Activated T-helper 9 cell treated with anti-CD3 and anti-CD28 coated beads, Interleukin-2, amount 50 U/mL, for 16 hours (primary cell): ENCODE data around the gene FAM83E.

Experiments
- DNase-seq: peaks from one replicate; pipeline ENCODE4 v3.0.0-alpha.2; 2020; ENCODE audit warnings: low read depth

Gene FAM83E

DNA sequence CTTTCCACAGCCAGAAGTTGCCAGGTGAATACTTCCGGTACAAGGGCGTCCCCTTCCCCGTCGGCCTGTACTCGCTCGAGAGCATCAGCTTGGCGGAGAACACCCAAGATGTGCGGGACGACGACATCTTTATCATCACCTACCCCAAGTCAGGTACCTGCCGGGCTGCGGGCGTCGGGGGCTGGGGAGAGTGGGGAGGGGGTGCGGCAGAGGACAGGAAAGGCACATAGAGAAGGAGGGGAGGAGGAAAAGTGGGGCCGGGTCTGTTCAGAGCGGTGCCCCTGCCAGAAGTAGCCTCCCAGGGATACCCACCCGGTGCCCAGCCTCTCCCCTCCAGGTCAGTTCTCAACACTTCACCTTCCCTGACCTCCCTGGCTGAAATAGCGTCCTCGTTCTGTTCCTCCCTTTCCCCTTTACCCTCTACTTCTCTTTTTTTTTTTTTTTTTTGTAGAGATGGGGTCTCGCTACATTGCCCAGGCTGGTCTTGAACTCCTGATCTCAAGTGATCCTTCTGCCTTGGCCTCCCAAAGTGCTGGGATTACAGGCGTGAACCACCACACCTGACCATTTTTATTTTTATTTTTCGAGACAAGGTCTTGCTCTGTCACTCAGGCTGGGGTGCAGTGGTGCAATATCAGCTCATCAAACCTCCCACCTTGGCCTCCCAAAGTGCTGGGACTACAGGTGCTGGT, 38.8 kb downstream of the FAM83E start:
- no peak for DNase-seq

- DNase-seq, result no peak
Observed at GRCh38 chr19:48573163-48573505, 41.7 kb downstream of the FAM83E start.

DNA sequence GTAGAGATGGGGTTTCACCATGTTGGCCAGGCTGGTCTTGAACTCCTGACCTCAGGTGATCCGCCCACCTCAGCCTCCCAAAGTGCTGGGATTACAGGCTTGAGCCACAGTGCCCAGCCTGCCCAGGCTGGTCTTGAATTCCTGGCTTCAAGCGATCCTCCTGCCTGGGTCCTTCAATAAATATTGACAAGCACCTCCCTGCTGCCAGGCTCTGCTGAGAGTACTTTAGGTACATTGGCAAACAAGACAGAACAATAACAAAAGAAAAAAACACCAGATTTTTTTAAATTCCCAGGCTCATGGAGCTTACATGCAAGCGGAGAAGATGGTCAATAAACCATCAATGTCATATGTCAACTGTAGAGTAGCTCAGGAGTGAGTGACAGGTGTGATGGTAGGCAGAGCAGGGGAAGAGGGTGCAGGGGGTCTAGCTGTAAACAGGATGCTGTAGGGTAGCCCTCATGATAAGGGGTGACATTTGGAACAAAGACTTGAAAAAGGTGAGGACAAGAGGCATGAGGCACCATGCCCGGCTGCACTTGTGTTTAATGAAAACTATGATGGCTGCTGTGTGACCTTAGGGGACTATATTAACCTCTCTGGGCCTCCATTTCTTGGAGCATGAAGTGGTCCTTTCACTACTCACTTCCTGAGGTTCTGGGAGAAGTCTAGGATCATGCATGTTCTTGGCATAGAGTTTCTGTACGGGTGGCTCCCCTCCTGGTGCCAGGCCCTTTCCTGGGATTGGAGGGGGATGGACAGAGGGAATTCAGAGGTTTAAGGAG, 43.3 kb downstream of the FAM83E start:
- no peak for DNase-seq

DNA sequence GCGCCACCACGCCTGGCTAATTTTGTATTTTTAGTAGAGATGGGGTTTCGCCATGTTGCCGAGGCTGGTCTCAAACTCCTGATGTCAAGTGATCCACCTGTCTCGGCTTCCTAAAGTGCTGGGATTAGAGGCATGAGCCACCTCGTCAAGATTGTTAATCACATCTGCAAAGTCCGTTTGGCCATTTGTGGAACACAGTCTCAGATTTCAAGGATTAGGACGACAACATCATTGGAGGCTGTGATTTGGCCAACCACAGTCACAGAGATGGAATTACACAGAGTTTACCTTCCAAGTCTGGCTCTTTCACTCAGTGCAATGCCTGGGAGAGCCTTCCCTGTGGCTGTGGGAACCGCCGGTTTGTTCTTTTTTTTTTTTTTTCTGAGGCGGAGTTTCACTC, 45.1 kb downstream of the FAM83E start:
- DNase-seq, result no peak

DNA sequence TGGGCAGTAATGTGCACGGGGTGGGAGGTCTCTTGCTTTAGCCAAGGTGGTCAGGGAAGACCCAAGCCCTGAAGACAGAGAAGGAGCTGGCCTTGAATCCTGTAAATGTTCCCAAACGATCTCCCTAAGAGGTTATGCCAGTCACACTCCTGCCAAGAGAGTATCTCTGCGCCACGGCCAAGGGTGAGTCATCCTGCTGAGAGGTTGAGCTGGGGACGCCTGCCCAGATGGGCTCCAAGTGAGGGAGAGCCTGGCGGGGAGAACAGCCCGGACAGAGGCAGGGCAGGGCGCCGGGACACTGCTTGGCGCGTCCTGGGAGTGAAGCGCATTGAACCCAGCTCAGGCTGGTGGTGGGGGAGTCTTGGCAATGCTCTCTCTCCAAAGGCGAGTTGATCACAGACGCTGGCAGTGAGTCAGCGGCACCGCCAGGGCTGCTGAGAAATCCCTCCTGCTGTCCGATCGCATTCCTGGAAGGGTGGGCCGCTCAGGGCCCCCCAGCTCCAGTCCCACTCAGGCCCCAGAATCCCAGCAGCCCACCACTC, 46.5 kb downstream of the FAM83E start:
- DNase-seq, result no peak

DNA sequence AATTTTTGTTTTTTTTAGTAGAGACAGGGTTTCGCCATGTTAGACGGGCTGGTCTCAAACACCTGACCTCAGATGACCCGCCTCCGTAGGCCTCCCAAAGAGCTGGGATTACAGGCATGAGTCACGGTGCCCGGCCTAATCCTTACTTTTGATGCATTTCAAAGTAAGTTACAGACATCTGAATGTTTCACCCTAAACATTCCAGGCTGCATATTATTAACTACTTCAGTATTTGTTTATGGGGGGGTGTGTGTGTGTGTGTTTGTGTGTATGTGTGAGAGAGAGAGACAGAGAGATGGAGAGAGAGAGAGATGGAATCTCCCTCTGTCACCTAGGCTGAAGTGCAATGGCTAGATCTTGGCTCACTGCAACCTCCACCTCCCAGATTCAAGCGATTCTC, 49.8 kb downstream of the FAM83E start:
- DNase-seq, result no peak
